Left forelimb (tissue), 1 donor: Measurements from ENCODE around the gene NOTCH1.

Source experiments
- DNase-seq: peaks from one replicate; pipeline ENCODE4 v3.0.0-alpha.2; 2018; ENCODE audit warnings: low spot score

Gene NOTCH1

GRCh38 chr9:136516191-136516654 lies 29.6 kb downstream of the NOTCH1 start:
- DNase-seq: no peak

- DNase-seq: no peak
Observed at GRCh38 chr9:136515276-136515675, 30.6 kb downstream of the NOTCH1 start.

- no peak for DNase-seq
Observed at GRCh38 chr9:136514022-136514714, 31.7 kb downstream of the NOTCH1 start.

GRCh38 chr9:136513191-136513590 lies 32.7 kb downstream of the NOTCH1 start:
- no peak for DNase-seq

GRCh38 chr9:136512651-136513071 lies 33.2 kb downstream of the NOTCH1 start:
- DNase-seq: no peak

GRCh38 chr9:136511670-136512592 lies 33.9 kb downstream of the NOTCH1 start:
- no peak for DNase-seq

GRCh38 chr9:136511144-136511669 lies 34.6 kb downstream of the NOTCH1 start:
- DNase-seq: no peak

- DNase-seq: no peak
Observed at GRCh38 chr9:136510561-136510960, 35.3 kb downstream of the NOTCH1 start.

GRCh38 chr9:136509549-136509948 lies 36.3 kb downstream of the NOTCH1 start:
- DNase-seq: no peak

GRCh38 chr9:136508729-136509500 lies 36.9 kb downstream of the NOTCH1 start:
- no peak for DNase-seq

GRCh38 chr9:136507992-136508375 lies 37.9 kb downstream of the NOTCH1 start:
- DNase-seq: no peak

- DNase-seq: no peak
Observed at GRCh38 chr9:136507221-136507991, 38.4 kb downstream of the NOTCH1 start.

GRCh38 chr9:136506425-136506824 lies 39.4 kb downstream of the NOTCH1 start:
- no peak for DNase-seq

- DNase-seq: no peak
Observed at GRCh38 chr9:136505406-136506403, 40.1 kb downstream of the NOTCH1 start.

- DNase-seq: no peak
Observed at GRCh38 chr9:136504512-136505348, 41.1 kb downstream of the NOTCH1 start.

GRCh38 chr9:136502940-136503550 lies 42.8 kb downstream of the NOTCH1 start:
- no peak for DNase-seq

GRCh38 chr9:136502196-136502595 lies 43.7 kb downstream of the NOTCH1 start:
- no peak for DNase-seq

GRCh38 chr9:136501686-136502085 lies 44.2 kb downstream of the NOTCH1 start:
- DNase-seq: no peak
